ENCODE results near the gene ABCC1. TPM values are rescaled to one million over a fixed set of nuclear protein-coding genes. Genes with fewer than 3 reads are reported as not detected.
A peak's percentile ranks its signal among the peaks of the same experiment; 100 is the strongest.
"Not testable (repeated sequence)": the region's sequence is repeated elsewhere in the genome, so short reads cannot be mapped to it uniquely, and the experiment has no call there.

The ABCC1 gene
- total RNA-seq = 10 to 100 TPM; 18.3 to 23.3 TPM
- long read RNA-seq, partial matches to known transcripts = 5 of 8 reads
- long read RNA-seq, other reads (novel, unspliced or antisense) = 3 of 8 reads

GRCh38 chr16:15949210-15950160 is at the start of gene ABCC1:
TSS of gene ABCC1 (plus strand) at chr16:15949616. CDS start at chr16:15949752, 136 bp downstream.
- DNase-seq (peak; percentile 39 to 61), ATAC-seq (peak; percentile 72)
- intact Hi-C loops (cut with DNase I, micrococcal nuclease) = no loop called here

GRCh38 chr16:15900357-15900756 is 49.1 kb upstream of the ABCC1 start:
- ATAC-seq = no peak
- intact Hi-C loops (cut with DNase I, micrococcal nuclease) = no loop called here
- DNase-seq = no peak

GRCh38 chr16:15900901-15901500 is 48.4 kb upstream of the ABCC1 start:
- intact Hi-C loops (cut with DNase I, micrococcal nuclease) = no loop called here
- ATAC-seq = no peak
- DNase-seq = no peak

GRCh38 chr16:15903960-15904359 is 45.5 kb upstream of the ABCC1 start:
- no peak for DNase-seq

GRCh38 chr16:15906439-15906838 is 43.0 kb upstream of the ABCC1 start:
- ATAC-seq (no peak), DNase-seq (no peak)
- intact Hi-C loops (cut with DNase I, micrococcal nuclease) = no loop called here

More at GRCh38 chr16:15903960-15904359, 45.5 kb upstream of the ABCC1 start:
- intact Hi-C loops (cut with DNase I, micrococcal nuclease) = no loop called here
- ATAC-seq = no peak

- intact Hi-C loops (cut with DNase I, micrococcal nuclease) = no loop called here
- ATAC-seq = peak; percentile 91
- DNase-seq = peak in 1 of 2 donors; percentile 13
These were observed 41.4 kb upstream of the ABCC1 start for GRCh38 chr16:15907863-15908478.

GRCh38 chr16:15911198-15911597 is 38.2 kb upstream of the ABCC1 start:
- intact Hi-C loops (cut with DNase I, micrococcal nuclease) = no loop called here
- no peak for ATAC-seq
- DNase-seq = no peak

- intact Hi-C loops (cut with DNase I, micrococcal nuclease) = no loop called here
- DNase-seq (no peak), ATAC-seq (peak; percentile 96)
These were observed 36.2 kb upstream of the ABCC1 start for GRCh38 chr16:15913046-15913698.

- ATAC-seq (no peak), DNase-seq (no peak)
These were observed 33.8 kb upstream of the ABCC1 start for GRCh38 chr16:15915555-15916081.

GRCh38 chr16:15916323-15916722 is 33.1 kb upstream of the ABCC1 start:
- ATAC-seq (no peak), DNase-seq (no peak)
- intact Hi-C loops (cut with DNase I, micrococcal nuclease) = no loop called here

More at GRCh38 chr16:15915555-15916081, 33.8 kb upstream of the ABCC1 start:
- intact Hi-C loops (cut with DNase I, micrococcal nuclease) = no loop called here

GRCh38 chr16:15918314-15918713 is 31.1 kb upstream of the ABCC1 start:
- ATAC-seq; DNase-seq; intact Hi-C loops (cut with DNase I, micrococcal nuclease): not testable (repeated sequence)

GRCh38 chr16:15919331-15919730 is 30.1 kb upstream of the ABCC1 start:
- intact Hi-C loops (cut with DNase I, micrococcal nuclease) = no loop called here
- ATAC-seq (no peak), DNase-seq (no peak)

- intact Hi-C loops (cut with DNase I, micrococcal nuclease) = no loop called here
- DNase-seq (no peak), ATAC-seq (no peak)
These were observed 24.4 kb upstream of the ABCC1 start for GRCh38 chr16:15924996-15925395.

- ATAC-seq = no peak
These were observed 23.8 kb upstream of the ABCC1 start for GRCh38 chr16:15925631-15926030.

GRCh38 chr16:15928261-15929104 is 20.9 kb upstream of the ABCC1 start:
- ATAC-seq = peak; percentile 71
- intact Hi-C loops (cut with DNase I, micrococcal nuclease) = no loop called here
- DNase-seq = peak in 1 of 2 donors; percentile 20

More at GRCh38 chr16:15925631-15926030, 23.8 kb upstream of the ABCC1 start:
- DNase-seq = no peak
- intact Hi-C loops (cut with DNase I, micrococcal nuclease) = no loop called here

- DNase-seq (no peak), ATAC-seq (no peak)
- intact Hi-C loops (cut with DNase I, micrococcal nuclease) = no loop called here
These were observed 16.5 kb upstream of the ABCC1 start for GRCh38 chr16:15932939-15933338.

GRCh38 chr16:15933781-15934180 is 15.6 kb upstream of the ABCC1 start:
- intact Hi-C loops (cut with DNase I, micrococcal nuclease) = no loop called here
- ATAC-seq = no peak

GRCh38 chr16:15934991-15935390 is 14.4 kb upstream of the ABCC1 start:
- DNase-seq = no peak
- ATAC-seq = no peak
- intact Hi-C loops (cut with DNase I, micrococcal nuclease) = no loop called here

More at GRCh38 chr16:15933781-15934180, 15.6 kb upstream of the ABCC1 start:
- no peak for DNase-seq

Data from left colon (tissue), 2 donors.